A673 (cell line): ENCODE data around the gene BBS2. TPM values are rescaled to one million over a fixed set of nuclear protein-coding genes. Genes with fewer than 3 reads are reported as not detected.

Source experiments
- BruUV-seq: library from RNA; stranded (reverse); fragments of 400-500 nt; replicated peaks from 2 replicates; lab custom pipeline; 2021; lab: Mats Ljungman, UMichigan
- CTCF ChIA-PET: fragments of 300-600 bp; sonication (Branson Sonifier 250); formaldehyde crosslinking; loops from one replicate; lab custom pipeline; 2022; ENCODE audit warnings: antibody characterized with exemption; lab: Charles Lee
- POLR2A ChIA-PET: fragments of 300-600 bp; sonication (Branson Sonifier 250); formaldehyde crosslinking; loops from one replicate; lab custom pipeline; 2022; ENCODE audit warnings: antibody characterized with exemption; ENCODE audit not compliant: low non-redundant PET; lab: Charles Lee
- DNase-seq: peaks from one replicate; pipeline ENCODE4 v3.0.0-alpha.2; 2015; ENCODE audit warnings: low spot score
- H3K27ac ChIP-seq: fragments of 200-600 bp; sonication (generic); 2 replicates; pipeline ENCODE4 v1.5.1; 2016; ENCODE audit warnings: mixed run types, low read depth, mild to moderate bottlenecking, mixed read lengths, antibody characterized with exemption, low read length; ENCODE audit not compliant: poor library complexity, severe bottlenecking
- H3K27me3 ChIP-seq: fragments of 200-600 bp; sonication (generic); replicated peaks from 2 replicates; pipeline ENCODE4 v1.6.1; 2017; ENCODE audit warnings: mixed run types, low read depth, mild to moderate bottlenecking, mixed read lengths, antibody characterized with exemption, low read length; ENCODE audit not compliant: insufficient read depth, poor library complexity
- H3K36me3 ChIP-seq: fragments of 200-600 bp; sonication (generic); 2 replicates; pipeline ENCODE4 v1.6.1; 2016; ENCODE audit warnings: mixed run types, mild to moderate bottlenecking, mixed read lengths, antibody characterized with exemption, low read length; ENCODE audit not compliant: insufficient read depth, poor library complexity, severe bottlenecking
- H3K4me1 ChIP-seq: fragments of 200-600 bp; sonication (generic); 2 replicates; pipeline ENCODE4 v1.6.1; 2017; ENCODE audit warnings: mixed run types, mild to moderate bottlenecking, mixed read lengths, antibody characterized with exemption, low read length; ENCODE audit not compliant: insufficient read depth, poor library complexity, severe bottlenecking
- H3K4me3 ChIP-seq: fragments of 200-600 bp; sonication (generic); 2 replicates; pipeline ENCODE4 v1.5.1; 2016; ENCODE audit warnings: low read depth, mixed run types, mild to moderate bottlenecking, mixed read lengths, low read length; ENCODE audit not compliant: poor library complexity, severe bottlenecking
- H3K9me3 ChIP-seq: fragments of 200-600 bp; sonication (generic); 2 replicates; pipeline ENCODE4 v1.6.1; 2016; ENCODE audit warnings: mixed run types, low read depth, mild to moderate bottlenecking, mixed read lengths, antibody characterized with exemption, low read length; ENCODE audit not compliant: poor library complexity, severe bottlenecking
- EZH2 ChIP-seq: fragments of 200-600 bp; sonication (generic); IDR thresholded peaks from 2 replicates; pipeline ENCODE4 v1.6.1; 2017; ENCODE audit warnings: borderline replicate concordance, low read depth, mild to moderate bottlenecking, mixed read lengths, antibody characterized with exemption, low read length; ENCODE audit not compliant: poor library complexity, severe bottlenecking
- intact Hi-C: fragments of 100-400 bp; cut with micrococcal nuclease; formaldehyde crosslinking; loops from one replicate; pipeline ENCODE4 v1.10.0; 2022; ENCODE audit not compliant: unreplicated experiment
- total RNA-seq: library from RNA; stranded (reverse); gene quantifications from 2 replicates; pipeline ENCODE4 v1.2.3, GENCODE V29; 2021
- TF ChIP-seq, protein P1 (sequence below): fragments of 300-800, 200-600 bp; sonication (generic); conservative IDR thresholded peaks from 2 replicates; pipeline ENCODE4 v1.5.1; 2017; ENCODE audit warnings: low read depth, mild to moderate bottlenecking, antibody characterized with exemption, low read length, moderate library complexity, mixed read lengths

Gene BBS2
- total RNA-seq, 1 experiment from 2014 or later: 22.1 TPM

DNA sequence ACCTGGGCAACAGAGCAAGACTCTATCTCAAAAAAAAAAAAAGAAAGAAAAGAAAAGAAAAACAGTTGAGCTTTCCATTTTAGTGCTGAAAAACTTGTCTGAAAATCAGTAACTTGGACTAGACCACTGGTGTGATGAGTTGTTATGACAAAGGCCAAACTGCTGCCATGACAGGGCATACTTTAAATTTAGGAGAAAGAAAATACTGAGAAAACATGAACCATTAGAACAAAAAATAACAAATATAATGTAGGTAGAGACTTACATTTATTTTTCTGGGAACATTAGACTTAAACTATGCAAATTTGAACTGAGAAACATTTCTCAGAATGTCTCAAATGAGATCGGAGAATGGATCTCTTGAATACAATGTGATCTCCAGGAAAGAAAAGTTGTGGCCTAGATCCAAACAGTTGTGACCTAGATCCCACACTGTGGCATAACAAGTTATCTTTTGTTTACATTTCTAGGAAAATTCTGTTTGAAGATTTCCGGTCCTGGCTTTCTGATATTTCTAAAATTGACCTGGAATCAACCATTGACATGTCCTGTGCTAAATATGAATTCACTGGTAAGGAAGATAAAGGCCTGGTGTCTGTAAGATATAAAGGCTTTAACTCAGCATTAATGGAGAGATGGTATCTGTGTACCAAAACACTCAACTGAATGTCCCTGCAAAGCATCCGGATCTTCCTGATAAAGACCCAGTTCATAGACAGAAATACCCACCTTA lies 57.6 kb downstream of the BBS2 start:
- no TSS peak for BruUV-seq
- TF ChIP-seq, protein P1, sequence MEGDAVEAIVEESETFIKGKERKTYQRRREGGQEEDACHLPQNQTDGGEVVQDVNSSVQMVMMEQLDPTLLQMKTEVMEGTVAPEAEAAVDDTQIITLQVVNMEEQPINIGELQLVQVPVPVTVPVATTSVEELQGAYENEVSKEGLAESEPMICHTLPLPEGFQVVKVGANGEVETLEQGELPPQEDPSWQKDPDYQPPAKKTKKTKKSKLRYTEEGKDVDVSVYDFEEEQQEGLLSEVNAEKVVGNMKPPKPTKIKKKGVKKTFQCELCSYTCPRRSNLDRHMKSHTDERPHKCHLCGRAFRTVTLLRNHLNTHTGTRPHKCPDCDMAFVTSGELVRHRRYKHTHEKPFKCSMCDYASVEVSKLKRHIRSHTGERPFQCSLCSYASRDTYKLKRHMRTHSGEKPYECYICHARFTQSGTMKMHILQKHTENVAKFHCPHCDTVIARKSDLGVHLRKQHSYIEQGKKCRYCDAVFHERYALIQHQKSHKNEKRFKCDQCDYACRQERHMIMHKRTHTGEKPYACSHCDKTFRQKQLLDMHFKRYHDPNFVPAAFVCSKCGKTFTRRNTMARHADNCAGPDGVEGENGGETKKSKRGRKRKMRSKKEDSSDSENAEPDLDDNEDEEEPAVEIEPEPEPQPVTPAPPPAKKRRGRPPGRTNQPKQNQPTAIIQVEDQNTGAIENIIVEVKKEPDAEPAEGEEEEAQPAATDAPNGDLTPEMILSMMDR: no peak
- TF ChIP-seq EZH2: no peak
- DNase-seq: no peak
- no peaks in the 10 kb centered on the region for H3K4me1 ChIP-seq
- H3K27me3 ChIP-seq: no peaks in the 10 kb centered on the region
- intact Hi-C loops: no loop called here
- ChIA-PET CTCF (no interaction called here), POLR2A (no interaction called here)
- peaks cover 67% of the 10 kb centered on the region for H3K36me3 ChIP-seq
- no peak overlapping the region for H3K4me3 ChIP-seq
- no peaks in the 10 kb centered on the region for H3K9me3 ChIP-seq
- H3K27ac ChIP-seq: no peak overlapping the region

DNA sequence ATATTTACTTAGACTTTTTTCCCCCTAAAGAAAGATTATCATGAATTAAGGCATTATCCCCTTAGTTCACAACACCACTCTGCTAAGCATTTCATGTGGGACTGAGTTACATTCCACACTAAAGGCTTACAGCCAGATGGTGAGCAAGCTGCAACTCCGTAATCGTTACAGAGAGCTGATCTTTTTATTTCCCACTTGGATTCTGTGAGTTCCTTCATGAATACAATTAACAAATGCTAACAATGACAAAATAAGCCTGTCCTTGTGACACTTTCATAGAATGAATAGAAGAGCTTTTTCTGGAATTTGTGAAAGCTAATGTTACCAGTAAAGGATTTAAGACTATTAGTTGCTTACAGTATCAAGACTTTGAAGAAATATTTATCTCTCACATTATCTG lies 59.7 kb downstream of the BBS2 start:
- Histone ChIP-seq H3K27ac (peak overlapping the region; percentile 43), H3K9me3 (no peaks in the 10 kb centered on the region), H3K27me3 (no peaks in the 10 kb centered on the region), H3K4me3 (no peak overlapping the region), H3K4me1 (no peaks in the 10 kb centered on the region), H3K36me3 (peaks cover 58% of the 10 kb centered on the region)
- no peak for DNase-seq
- no TSS peak for BruUV-seq
- TF ChIP-seq, protein P1: no peak
- no peak for TF ChIP-seq EZH2
- ChIA-PET CTCF (no interaction called here), POLR2A (interaction anchor here (0.7 kb wide), 1 partner anchor 699 kb away, joined by 3 read pairs; no protein-coding TSS in a partner anchor)
- intact Hi-C loops: no loop called here

DNA sequence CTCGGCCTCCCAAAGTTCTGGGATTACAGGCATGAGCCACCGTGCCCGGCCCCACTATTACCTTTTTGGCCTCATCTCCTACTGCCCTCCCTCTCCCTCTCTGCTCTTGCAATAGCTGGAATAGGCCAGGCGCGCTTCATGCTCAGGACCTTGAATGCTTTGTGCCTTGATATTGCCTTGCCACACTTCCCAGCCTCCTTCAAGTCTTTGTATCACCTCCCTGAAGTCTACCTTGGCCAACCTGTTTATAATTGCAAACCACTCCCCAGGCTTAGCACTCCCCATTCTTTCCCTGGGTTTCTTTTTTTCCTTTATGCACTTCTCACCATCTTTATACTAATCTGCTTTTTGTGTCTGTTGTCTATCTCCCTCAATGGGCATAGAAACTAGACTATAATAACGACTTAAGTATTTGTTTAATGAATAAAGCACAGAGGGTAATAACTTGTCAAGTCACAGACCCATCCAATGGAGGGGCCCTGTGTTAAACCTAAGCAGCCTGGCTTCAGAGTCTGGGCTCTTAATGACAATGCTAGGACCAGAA lies 61.8 kb downstream of the BBS2 start:
- TF ChIP-seq, protein P1: no peak
- no peak for TF ChIP-seq EZH2
- Histone ChIP-seq H3K4me3 (no peak overlapping the region), H3K9me3 (no peaks in the 10 kb centered on the region), H3K27me3 (no peaks in the 10 kb centered on the region), H3K4me1 (peaks cover 3% of the 10 kb centered on the region), H3K27ac (no peak overlapping the region), H3K36me3 (peaks cover 64% of the 10 kb centered on the region)
- BruUV-seq: no TSS peak
- ChIA-PET CTCF (no interaction called here), POLR2A (no interaction called here)
- intact Hi-C loops: no loop called here
- no peak for DNase-seq
